Activated CD8-positive, alpha-beta memory T cell treated with anti-CD3 and anti-CD28 coated beads, Interleukin-2, amount 10 ng/mL, durations not matched to agents 7 days and 5 days (primary cell): ENCODE results near the gene ADAMTSL1. TPM values are rescaled to one million over a fixed set of nuclear protein-coding genes. Genes with fewer than 3 reads are reported as not detected.

Experiments
- ATAC-seq: fragments of 150-1000 bp; cut with Tn5 transposase; one replicate; pipeline ENCODE4 v1.10.0; 2021; ENCODE audit warnings: moderate library complexity
- CTCF ChIA-PET: fragments of 350-600 bp; sonication (Branson Sonifier 250); formaldehyde crosslinking; loops from one replicate; lab custom pipeline; 2021; ENCODE audit warnings: antibody characterized with exemption; lab: Charles Lee
- DNase-seq: peaks from one replicate; pipeline ENCODE4 v3.0.0-alpha.2; 2020
- H3K27ac Mint-ChIP-seq: one replicate; pipeline ENCODE4 v1.8.0; 2021; ENCODE audit warnings: mild to moderate bottlenecking, mixed read lengths
- H3K27me3 Mint-ChIP-seq: one replicate; pipeline ENCODE4 v1.8.0; 2021; ENCODE audit warnings: mixed read lengths
- H3K36me3 Mint-ChIP-seq: one replicate; pipeline ENCODE4 v1.8.0; 2021; ENCODE audit warnings: mild to moderate bottlenecking, mixed read lengths
- H3K4me1 Mint-ChIP-seq: one replicate; pipeline ENCODE4 v1.8.0; 2021; ENCODE audit warnings: mixed read lengths
- H3K4me3 Mint-ChIP-seq: one replicate; pipeline ENCODE4 v1.8.0; 2021; ENCODE audit warnings: mild to moderate bottlenecking, moderate library complexity, mixed read lengths
- H3K9me3 Mint-ChIP-seq: one replicate; pipeline ENCODE4 v1.8.0; 2022; ENCODE audit warnings: low read depth, mixed read lengths
- total RNA-seq, 2 experiments: library from RNA; stranded (reverse); gene quantifications; one replicate each; pipeline ENCODE4 v1.2.3, GENCODE V29; 2021

Gene ADAMTSL1
- total RNA-seq, 2 experiments from 2014 or later: not detected

DNA sequence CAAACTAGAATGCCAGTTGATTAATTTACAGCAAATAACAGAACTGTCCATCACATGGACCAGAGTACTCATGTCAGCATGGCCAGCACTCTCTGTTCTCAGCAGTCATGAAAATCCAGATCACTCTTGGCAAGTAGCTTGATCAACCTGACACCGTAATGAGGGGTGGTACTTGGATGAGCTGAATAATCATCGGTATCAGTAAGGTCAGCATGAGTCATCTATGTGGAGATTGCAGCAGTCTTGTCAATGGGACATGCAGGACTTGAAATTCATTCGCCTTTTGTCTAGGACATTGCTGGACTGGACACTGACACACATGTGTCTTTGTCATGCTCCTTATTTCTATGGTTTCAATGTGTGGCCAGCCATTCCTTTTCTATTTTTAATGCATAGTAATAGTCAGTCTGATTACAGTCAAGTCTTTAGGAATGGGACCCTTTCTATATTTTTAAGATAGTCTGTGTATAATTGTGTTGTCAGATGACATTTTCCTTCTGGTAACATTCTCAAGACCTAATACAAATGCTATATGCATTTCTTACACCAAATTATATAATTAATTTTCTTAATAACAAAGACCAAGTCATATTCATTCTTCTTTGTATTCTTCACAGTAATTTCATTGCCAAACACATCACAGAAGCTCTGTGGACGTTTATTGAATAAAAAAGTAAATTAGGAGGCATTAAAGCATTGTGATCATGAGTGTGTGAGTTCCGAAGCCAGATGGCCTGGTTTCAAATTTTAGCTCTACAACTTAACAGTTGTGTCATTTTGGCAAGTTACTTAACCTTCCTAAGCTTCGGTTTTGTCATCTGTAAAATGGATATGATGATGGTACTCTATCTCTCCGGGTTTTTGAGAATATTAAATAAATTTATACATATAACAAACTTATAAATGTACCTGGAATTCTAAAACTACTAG, 57.4 kb downstream of the ADAMTSL1 start:
- no peaks in the 10 kb centered on the region for H3K27me3 Mint-ChIP-seq
- no peak for ATAC-seq
- no peak for DNase-seq
- no peak overlapping the region for H3K27ac Mint-ChIP-seq
- H3K36me3 Mint-ChIP-seq: no peaks in the 10 kb centered on the region
- H3K4me3 Mint-ChIP-seq: no peak overlapping the region
- CTCF ChIA-PET: interaction anchor here (0.9 kb wide), 1 partner anchor 35 kb away, joined by 3 read pairs; no protein-coding TSS in a partner anchor
- no peaks in the 10 kb centered on the region for H3K4me1 Mint-ChIP-seq
- H3K9me3 Mint-ChIP-seq: peaks cover 19% of the 10 kb centered on the region

- CTCF ChIA-PET: no interaction called here
- Mint-ChIP-seq H3K27ac (no peak overlapping the region), H3K36me3 (no peaks in the 10 kb centered on the region), H3K4me3 (no peak overlapping the region), H3K4me1 (no peaks in the 10 kb centered on the region), H3K27me3 (no peaks in the 10 kb centered on the region), H3K9me3 (peaks cover 20% of the 10 kb centered on the region)
- no peak for ATAC-seq
- no peak for DNase-seq
Measured at GRCh38 chr9:18534611-18535010, 60.7 kb downstream of the ADAMTSL1 start.

GRCh38 chr9:18536554-18536953, 62.6 kb downstream of the ADAMTSL1 start:
- ATAC-seq (no peak), DNase-seq (no peak)
- Mint-ChIP-seq H3K27ac (no peak overlapping the region), H3K4me3 (no peak overlapping the region), H3K9me3 (peaks cover 20% of the 10 kb centered on the region), H3K27me3 (no peaks in the 10 kb centered on the region), H3K36me3 (no peaks in the 10 kb centered on the region), H3K4me1 (no peaks in the 10 kb centered on the region)
- CTCF ChIA-PET: no interaction called here

DNA sequence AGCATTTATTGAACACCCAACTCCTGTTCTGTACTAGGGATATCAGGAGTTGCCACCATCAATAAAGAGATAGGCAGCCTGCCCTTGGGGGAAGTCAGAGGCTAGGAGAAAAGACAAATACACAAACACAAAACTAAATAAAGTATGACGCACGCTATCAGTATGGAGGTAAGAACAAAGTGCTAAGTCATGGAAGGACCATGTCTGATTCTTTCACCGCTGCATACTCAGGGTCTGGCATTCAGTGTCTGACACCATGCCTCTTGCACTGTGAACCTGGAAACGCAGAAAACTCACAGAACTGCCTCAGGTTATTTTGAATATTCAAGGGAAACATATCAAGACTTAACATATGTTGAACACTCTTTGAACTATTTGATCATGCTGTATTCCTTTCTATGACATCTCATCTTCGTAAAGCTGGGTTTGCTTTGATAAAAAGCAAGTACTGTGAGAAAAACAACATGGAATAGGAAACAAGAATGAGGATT, 65.3 kb downstream of the ADAMTSL1 start:
- DNase-seq: no peak
- H3K36me3 Mint-ChIP-seq: no peaks in the 10 kb centered on the region
- H3K27me3 Mint-ChIP-seq: no peaks in the 10 kb centered on the region
- H3K27ac Mint-ChIP-seq: no peak overlapping the region
- CTCF ChIA-PET: no interaction called here
- H3K9me3 Mint-ChIP-seq: peaks cover 14% of the 10 kb centered on the region
- H3K4me3 Mint-ChIP-seq: no peak overlapping the region
- H3K4me1 Mint-ChIP-seq: no peaks in the 10 kb centered on the region
- no peak for ATAC-seq

DNA sequence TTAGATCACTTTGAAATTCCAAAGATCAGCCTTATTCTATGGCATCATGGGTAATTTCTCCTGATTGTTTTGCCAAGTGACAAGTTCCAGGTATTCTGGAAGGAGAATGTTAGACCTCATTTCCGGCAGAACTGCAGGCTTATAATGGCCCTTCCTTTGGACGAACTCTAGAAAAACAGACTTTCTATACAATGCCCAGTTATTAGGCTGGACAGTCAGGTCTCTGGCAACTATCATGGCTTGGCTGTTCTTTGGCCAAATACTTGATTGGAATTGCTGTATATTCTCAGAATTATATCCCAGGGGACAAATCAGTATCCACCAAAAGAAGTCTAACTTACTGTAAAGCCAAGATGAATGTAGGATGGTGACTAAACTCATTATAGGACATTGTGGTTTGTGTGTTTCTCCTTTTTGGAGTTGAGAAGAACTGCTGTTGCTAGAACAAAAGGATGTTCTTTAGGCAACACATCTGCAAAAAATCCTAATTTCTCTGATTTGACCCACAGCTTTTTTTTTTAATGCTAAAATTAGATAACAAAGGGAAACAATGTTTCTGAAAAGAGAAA, 69.0 kb downstream of the ADAMTSL1 start:
- H3K9me3 Mint-ChIP-seq: no peaks in the 10 kb centered on the region
- ATAC-seq: no peak
- no peak for DNase-seq
- H3K27ac Mint-ChIP-seq: no peak overlapping the region
- H3K36me3 Mint-ChIP-seq: no peaks in the 10 kb centered on the region
- H3K4me1 Mint-ChIP-seq: no peaks in the 10 kb centered on the region
- H3K4me3 Mint-ChIP-seq: no peak overlapping the region
- H3K27me3 Mint-ChIP-seq: no peaks in the 10 kb centered on the region
- CTCF ChIA-PET: no interaction called here

DNA sequence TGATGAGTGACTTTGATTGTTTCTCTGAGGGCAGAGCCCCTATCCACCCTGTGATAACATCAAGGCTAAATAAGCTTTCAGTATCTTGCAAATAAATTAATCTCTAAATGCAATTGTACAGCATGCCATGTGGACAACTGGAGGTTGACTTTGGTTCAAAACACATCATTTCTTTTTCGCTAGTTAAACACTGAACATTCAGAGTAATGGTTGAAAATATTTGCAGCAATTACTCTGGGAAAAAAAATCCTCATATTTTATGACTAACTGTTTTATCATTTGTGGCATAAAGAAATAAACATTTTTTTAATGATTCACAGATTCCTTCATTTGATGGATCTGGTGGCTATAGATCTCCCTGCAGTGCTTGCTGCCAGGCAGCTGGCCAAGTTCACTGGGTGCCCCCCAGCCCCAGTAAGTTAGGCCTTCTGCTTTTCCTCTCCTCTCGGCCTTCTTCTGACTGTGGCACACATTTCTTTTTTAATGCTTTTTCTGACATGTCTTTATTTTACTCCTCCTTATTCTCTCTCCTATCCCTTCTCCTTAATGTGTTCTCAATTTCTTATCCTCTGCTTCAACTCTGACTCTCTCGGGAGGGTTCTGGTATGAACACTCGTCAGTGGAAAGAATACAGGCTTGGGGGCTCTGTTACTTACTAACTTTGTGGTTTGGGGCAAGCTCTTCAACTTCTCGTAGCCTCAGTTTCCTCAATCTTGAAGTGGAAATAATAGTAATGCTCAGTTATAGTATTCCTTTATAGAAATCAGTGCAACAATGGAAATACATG, 69.6 kb downstream of the ADAMTSL1 start:
- Mint-ChIP-seq H3K4me3 (no peak overlapping the region), H3K27ac (no peak overlapping the region), H3K9me3 (no peaks in the 10 kb centered on the region), H3K36me3 (no peaks in the 10 kb centered on the region), H3K4me1 (no peaks in the 10 kb centered on the region), H3K27me3 (no peaks in the 10 kb centered on the region)
- CTCF ChIA-PET: no interaction called here
- DNase-seq: no peak
- no peak for ATAC-seq

DNA sequence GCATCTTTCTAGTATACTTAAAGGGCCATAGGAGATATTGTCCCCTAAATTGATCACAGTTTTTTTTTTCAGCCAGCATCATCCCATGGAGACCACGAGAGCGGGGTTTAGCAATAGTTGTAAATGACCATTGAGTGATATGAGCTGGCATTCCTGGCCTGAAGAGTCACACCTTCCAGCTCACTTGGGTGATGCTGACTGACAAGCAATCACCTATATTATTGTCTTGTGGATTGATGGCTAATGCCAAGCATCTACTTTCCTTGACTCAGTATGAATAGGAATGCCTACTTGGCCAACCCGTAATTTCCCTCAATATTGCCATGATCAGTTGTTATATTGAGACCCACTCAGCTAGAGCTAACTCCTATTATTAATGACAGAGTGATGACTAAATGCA, 70.5 kb downstream of the ADAMTSL1 start:
- no peak for DNase-seq
- Mint-ChIP-seq H3K9me3 (no peaks in the 10 kb centered on the region), H3K36me3 (no peaks in the 10 kb centered on the region), H3K4me3 (no peak overlapping the region), H3K27me3 (no peaks in the 10 kb centered on the region), H3K27ac (no peak overlapping the region), H3K4me1 (no peaks in the 10 kb centered on the region)
- CTCF ChIA-PET: no interaction called here
- no peak for ATAC-seq

- Mint-ChIP-seq H3K36me3 (no peaks in the 10 kb centered on the region), H3K27ac (no peak overlapping the region), H3K4me3 (no peak overlapping the region), H3K27me3 (no peaks in the 10 kb centered on the region), H3K9me3 (no peaks in the 10 kb centered on the region), H3K4me1 (no peaks in the 10 kb centered on the region)
- CTCF ChIA-PET: no interaction called here
- ATAC-seq (no peak), DNase-seq (no peak)
Measured at GRCh38 chr9:18545636-18546360, 71.8 kb downstream of the ADAMTSL1 start.

DNA sequence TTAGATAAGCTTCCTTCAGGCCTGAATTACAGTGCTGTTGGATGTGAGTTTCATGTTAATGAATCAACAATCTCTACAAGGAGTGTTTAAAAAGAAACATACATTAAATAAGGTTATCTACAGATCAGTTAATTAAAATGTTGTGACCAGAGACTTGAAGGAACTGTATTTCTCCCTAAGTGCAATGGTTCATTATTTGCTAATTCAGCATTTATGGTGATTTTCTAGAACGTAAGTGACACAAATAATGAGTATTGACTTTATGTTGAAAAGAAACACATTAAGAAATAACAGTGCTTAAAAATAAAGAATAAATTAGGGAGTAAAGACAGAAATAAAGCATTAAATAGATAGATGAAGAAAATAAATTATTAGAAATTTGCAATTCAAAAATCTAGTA, 74.5 kb downstream of the ADAMTSL1 start:
- Mint-ChIP-seq H3K4me3 (no peak overlapping the region), H3K9me3 (no peaks in the 10 kb centered on the region), H3K36me3 (no peaks in the 10 kb centered on the region), H3K27ac (no peak overlapping the region), H3K27me3 (no peaks in the 10 kb centered on the region), H3K4me1 (no peaks in the 10 kb centered on the region)
- ATAC-seq: no peak
- no peak for DNase-seq
- CTCF ChIA-PET: no interaction called here

GRCh38 chr9:18549772-18550171, 75.8 kb downstream of the ADAMTSL1 start:
- no peak for ATAC-seq
- no peaks in the 10 kb centered on the region for H3K4me1 Mint-ChIP-seq
- no peaks in the 10 kb centered on the region for H3K36me3 Mint-ChIP-seq
- no peak overlapping the region for H3K27ac Mint-ChIP-seq
- H3K9me3 Mint-ChIP-seq: no peaks in the 10 kb centered on the region
- CTCF ChIA-PET: no interaction called here
- no peak for DNase-seq
- no peaks in the 10 kb centered on the region for H3K27me3 Mint-ChIP-seq
- H3K4me3 Mint-ChIP-seq: no peak overlapping the region

DNA sequence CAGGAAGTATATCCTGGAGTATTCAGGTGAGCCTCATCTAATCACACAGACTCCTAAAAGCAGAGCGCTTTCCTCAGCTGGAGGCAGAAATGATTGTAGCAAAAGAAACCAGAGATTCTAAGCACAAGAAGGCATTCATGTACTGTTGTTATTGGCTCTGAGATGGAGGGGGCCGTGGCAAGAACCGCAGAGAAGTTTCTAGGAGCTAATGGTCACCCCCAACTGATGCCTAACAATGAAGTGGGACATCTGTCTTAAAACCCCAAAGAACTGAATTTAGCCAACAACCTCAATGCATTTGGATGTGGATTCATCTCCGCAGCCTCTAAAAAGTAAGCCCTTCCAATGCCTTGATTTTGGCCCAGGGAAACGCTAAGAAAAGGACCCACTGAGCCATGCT, 76.3 kb downstream of the ADAMTSL1 start:
- Mint-ChIP-seq H3K4me3 (no peak overlapping the region), H3K27me3 (no peaks in the 10 kb centered on the region), H3K27ac (no peak overlapping the region), H3K4me1 (no peaks in the 10 kb centered on the region), H3K9me3 (no peaks in the 10 kb centered on the region), H3K36me3 (no peaks in the 10 kb centered on the region)
- ATAC-seq (no peak), DNase-seq (no peak)
- CTCF ChIA-PET: no interaction called here

- Mint-ChIP-seq H3K4me3 (no peak overlapping the region), H3K27me3 (no peaks in the 10 kb centered on the region), H3K4me1 (no peaks in the 10 kb centered on the region), H3K36me3 (no peaks in the 10 kb centered on the region), H3K27ac (no peak overlapping the region), H3K9me3 (no peaks in the 10 kb centered on the region)
- ATAC-seq (no peak), DNase-seq (no peak)
- CTCF ChIA-PET: no interaction called here
Measured at GRCh38 chr9:18554244-18554643, 80.3 kb downstream of the ADAMTSL1 start.
